A673 (cell line): ENCODE results near the gene C4BPA. TPM values are rescaled to one million over a fixed set of nuclear protein-coding genes. Genes with fewer than 3 reads are reported as not detected.

Source experiments
- BruUV-seq: library from RNA; stranded (reverse); fragments of 400-500 nt; replicated peaks from 2 replicates; lab custom pipeline; 2021; lab: Mats Ljungman, UMichigan
- CTCF ChIA-PET: fragments of 300-600 bp; sonication (Branson Sonifier 250); formaldehyde crosslinking; loops from one replicate; lab custom pipeline; 2022; ENCODE audit warnings: antibody characterized with exemption; lab: Charles Lee
- POLR2A ChIA-PET: fragments of 300-600 bp; sonication (Branson Sonifier 250); formaldehyde crosslinking; loops from one replicate; lab custom pipeline; 2022; ENCODE audit warnings: antibody characterized with exemption; ENCODE audit not compliant: low non-redundant PET; lab: Charles Lee
- DNase-seq: peaks from one replicate; pipeline ENCODE4 v3.0.0-alpha.2; 2015; ENCODE audit warnings: low spot score
- H3K27ac ChIP-seq: fragments of 200-600 bp; sonication (generic); 2 replicates; pipeline ENCODE4 v1.5.1; 2016; ENCODE audit warnings: mixed run types, low read depth, mild to moderate bottlenecking, mixed read lengths, antibody characterized with exemption, low read length; ENCODE audit not compliant: poor library complexity, severe bottlenecking
- H3K27me3 ChIP-seq: fragments of 200-600 bp; sonication (generic); replicated peaks from 2 replicates; pipeline ENCODE4 v1.6.1; 2017; ENCODE audit warnings: mixed run types, low read depth, mild to moderate bottlenecking, mixed read lengths, antibody characterized with exemption, low read length; ENCODE audit not compliant: insufficient read depth, poor library complexity
- H3K36me3 ChIP-seq: fragments of 200-600 bp; sonication (generic); 2 replicates; pipeline ENCODE4 v1.6.1; 2016; ENCODE audit warnings: mixed run types, mild to moderate bottlenecking, mixed read lengths, antibody characterized with exemption, low read length; ENCODE audit not compliant: insufficient read depth, poor library complexity, severe bottlenecking
- H3K4me1 ChIP-seq: fragments of 200-600 bp; sonication (generic); 2 replicates; pipeline ENCODE4 v1.6.1; 2017; ENCODE audit warnings: mixed run types, mild to moderate bottlenecking, mixed read lengths, antibody characterized with exemption, low read length; ENCODE audit not compliant: insufficient read depth, poor library complexity, severe bottlenecking
- H3K4me3 ChIP-seq: fragments of 200-600 bp; sonication (generic); 2 replicates; pipeline ENCODE4 v1.5.1; 2016; ENCODE audit warnings: low read depth, mixed run types, mild to moderate bottlenecking, mixed read lengths, low read length; ENCODE audit not compliant: poor library complexity, severe bottlenecking
- H3K9me3 ChIP-seq: fragments of 200-600 bp; sonication (generic); 2 replicates; pipeline ENCODE4 v1.6.1; 2016; ENCODE audit warnings: mixed run types, low read depth, mild to moderate bottlenecking, mixed read lengths, antibody characterized with exemption, low read length; ENCODE audit not compliant: poor library complexity, severe bottlenecking
- CTCF ChIP-seq: fragments of 300-800, 200-600 bp; sonication (generic); conservative IDR thresholded peaks from 2 replicates; pipeline ENCODE4 v1.5.1; 2017; ENCODE audit warnings: low read depth, mild to moderate bottlenecking, antibody characterized with exemption, low read length, moderate library complexity, mixed read lengths
- EZH2 ChIP-seq: fragments of 200-600 bp; sonication (generic); IDR thresholded peaks from 2 replicates; pipeline ENCODE4 v1.6.1; 2017; ENCODE audit warnings: borderline replicate concordance, low read depth, mild to moderate bottlenecking, mixed read lengths, antibody characterized with exemption, low read length; ENCODE audit not compliant: poor library complexity, severe bottlenecking
- intact Hi-C: fragments of 100-400 bp; cut with micrococcal nuclease; formaldehyde crosslinking; loops from one replicate; pipeline ENCODE4 v1.10.0; 2022; ENCODE audit not compliant: unreplicated experiment
- total RNA-seq: library from RNA; stranded (reverse); gene quantifications from 2 replicates; pipeline ENCODE4 v1.2.3, GENCODE V29; 2021

C4BPA gene
- total RNA-seq, 1 experiment from 2014 or later = not detected

- CTCF ChIA-PET = no interaction called here
- no peaks in the 10 kb centered on the region for H3K9me3 ChIP-seq
- TF ChIP-seq EZH2 (no peak), CTCF (no peak)
- no peaks in the 10 kb centered on the region for H3K36me3 ChIP-seq
- DNase-seq = no peak
- H3K4me1 ChIP-seq = peaks cover 7% of the 10 kb centered on the region
- intact Hi-C loops = no loop called here
- BruUV-seq = no TSS peak
- H3K4me3 ChIP-seq = no peak overlapping the region
- no peaks in the 10 kb centered on the region for H3K27me3 ChIP-seq
- POLR2A ChIA-PET = no interaction called here
- no peak overlapping the region for H3K27ac ChIP-seq
Observed at GRCh38 chr1:207056673-207057072, 47.4 kb upstream of the C4BPA start.

- TF ChIP-seq EZH2 (no peak), CTCF (no peak)
- Histone ChIP-seq H3K9me3 (no peaks in the 10 kb centered on the region), H3K27me3 (no peaks in the 10 kb centered on the region), H3K36me3 (no peaks in the 10 kb centered on the region), H3K27ac (no peak overlapping the region), H3K4me3 (no peak overlapping the region), H3K4me1 (no peaks in the 10 kb centered on the region)
- no TSS peak for BruUV-seq
- intact Hi-C loops = no loop called here
- CTCF ChIA-PET = no interaction called here
- no peak for DNase-seq
- POLR2A ChIA-PET = no interaction called here
Observed at GRCh38 chr1:207058252-207058651, 45.8 kb upstream of the C4BPA start.

GRCh38 chr1:207058878-207059867, 44.9 kb upstream of the C4BPA start:
- TF ChIP-seq EZH2 = no peak
- TF ChIP-seq CTCF = no peak
- H3K36me3 ChIP-seq = no peaks in the 10 kb centered on the region
- ChIA-PET CTCF (no interaction called here), POLR2A (no interaction called here)
- intact Hi-C loops = no loop called here
- no peak for DNase-seq
- no peak overlapping the region for H3K4me3 ChIP-seq
- BruUV-seq = no TSS peak
- no peaks in the 10 kb centered on the region for H3K9me3 ChIP-seq
- no peak overlapping the region for H3K27ac ChIP-seq
- no peaks in the 10 kb centered on the region for H3K4me1 ChIP-seq
- H3K27me3 ChIP-seq = no peaks in the 10 kb centered on the region
